Measurements from ENCODE around the gene ABHD17B. TPM values are rescaled to one million over a fixed set of nuclear protein-coding genes. Genes with fewer than 3 reads are reported as not detected.

The ABHD17B gene
- total RNA-seq, 1 experiment from 2014 or later = 21.9 TPM

GRCh38 chr9:71859939-71860338 lies 51.1 kb downstream of the ABHD17B start:
- Histone ChIP-seq H3K4me3 (no peak overlapping the region), H3K4me2 (no peak overlapping the region), H3K36me3 (ENCODE audit: low read depth) (no peaks in the 10 kb centered on the region), H3K9me3 (ENCODE audit: insufficient read depth, low read depth) (peaks cover 27% of the 10 kb centered on the region), H3K4me1 (replicated peaks; ENCODE audit: insufficient read depth) (no peaks in the 10 kb centered on the region), H4K20me1 (ENCODE audit: insufficient read depth) (no peaks in the 10 kb centered on the region), H2AFZ (no peak overlapping the region), H3K9me2 (ENCODE audit: insufficient read depth) (no peaks in the 10 kb centered on the region), H3F3A (ENCODE audit: insufficient read depth, low read depth) (no peaks in the 10 kb centered on the region; the same call in 1 of the 2 replicates), H3K79me2 (ENCODE audit: low read depth) (no peaks in the 10 kb centered on the region), H3K27me3 (ENCODE audit: insufficient read depth, low read depth) (no peaks in the 10 kb centered on the region), H3K27ac (no peak overlapping the region)
- CTCF ChIA-PET = no interaction called here
- no peak for DNase-seq
- TF ChIP-seq CTCF (conservative IDR thresholded peaks at IDR 0.05) = no peak
- TF ChIP-seq EZH2 (IDR thresholded peaks at IDR 0.05; ENCODE audit: low read depth) = no peak
- POLR2A ChIA-PET (ENCODE audit: unreplicated experiment) = no interaction called here
- BruUV-seq (replicated peaks) = no TSS peak
- intact Hi-C loops (cut with micrococcal nuclease; ENCODE audit: unreplicated experiment) = no loop called here

- Histone ChIP-seq H3K4me2 (no peak overlapping the region), H3K27ac (no peak overlapping the region), H3K9me2 (ENCODE audit: insufficient read depth) (no peaks in the 10 kb centered on the region), H4K20me1 (ENCODE audit: insufficient read depth) (no peaks in the 10 kb centered on the region), H3K36me3 (ENCODE audit: low read depth) (no peaks in the 10 kb centered on the region), H3K4me1 (replicated peaks; ENCODE audit: insufficient read depth) (no peaks in the 10 kb centered on the region), H3K27me3 (ENCODE audit: insufficient read depth, low read depth) (no peaks in the 10 kb centered on the region), H3K9me3 (ENCODE audit: insufficient read depth, low read depth) (peaks cover 27% of the 10 kb centered on the region), H2AFZ (no peak overlapping the region), H3K79me2 (ENCODE audit: low read depth) (no peaks in the 10 kb centered on the region), H3F3A (ENCODE audit: insufficient read depth, low read depth) (no peaks in the 10 kb centered on the region; the same call in 1 of the 2 replicates), H3K4me3 (no peak overlapping the region)
- TF ChIP-seq CTCF (conservative IDR thresholded peaks at IDR 0.05) (no peak), EZH2 (IDR thresholded peaks at IDR 0.05; ENCODE audit: low read depth) (no peak)
- no TSS peak for BruUV-seq (replicated peaks)
- no peak for DNase-seq
- CTCF ChIA-PET = no interaction called here
- POLR2A ChIA-PET (ENCODE audit: unreplicated experiment) = interaction anchor here (0.5 to 0.6 kb wide), 2 partner anchors 36 to 1256 kb away, joined by 8 to 9 read pairs; no protein-coding TSS in a partner anchor
- intact Hi-C loops (cut with micrococcal nuclease; ENCODE audit: unreplicated experiment) = no loop called here
Measured at GRCh38 chr9:71858812-71859211, 52.2 kb downstream of the ABHD17B start.

- H2AFZ ChIP-seq = no peak overlapping the region
- H4K20me1 ChIP-seq (ENCODE audit: insufficient read depth) = no peaks in the 10 kb centered on the region
- no peak overlapping the region for H3K4me2 ChIP-seq
- peaks cover 27% of the 10 kb centered on the region for H3K9me3 ChIP-seq (ENCODE audit: insufficient read depth, low read depth)
- POLR2A ChIA-PET (ENCODE audit: unreplicated experiment) = interaction anchor here (0.5 to 0.6 kb wide), 2 partner anchors 37 to 1257 kb away, joined by 8 to 9 read pairs; no protein-coding TSS in a partner anchor
- no peak overlapping the region for H3K4me3 ChIP-seq
- DNase-seq = no peak
- no peaks in the 10 kb centered on the region for H3K27me3 ChIP-seq (ENCODE audit: insufficient read depth, low read depth)
- intact Hi-C loops (cut with micrococcal nuclease; ENCODE audit: unreplicated experiment) = no loop called here
- TF ChIP-seq EZH2 (IDR thresholded peaks at IDR 0.05; ENCODE audit: low read depth) = no peak
- no peak for TF ChIP-seq CTCF (conservative IDR thresholded peaks at IDR 0.05)
- H3K79me2 ChIP-seq (ENCODE audit: low read depth) = no peaks in the 10 kb centered on the region
- CTCF ChIA-PET = no interaction called here
- H3K36me3 ChIP-seq (ENCODE audit: low read depth) = no peaks in the 10 kb centered on the region
- H3K27ac ChIP-seq = no peak overlapping the region
- no peaks in the 10 kb centered on the region for H3F3A ChIP-seq (ENCODE audit: insufficient read depth, low read depth)
- H3K9me2 ChIP-seq (ENCODE audit: insufficient read depth) = no peaks in the 10 kb centered on the region
- no TSS peak for BruUV-seq (replicated peaks)
- H3K4me1 ChIP-seq (replicated peaks; ENCODE audit: insufficient read depth) = no peaks in the 10 kb centered on the region
Measured at GRCh38 chr9:71858102-71858798, 52.7 kb downstream of the ABHD17B start.
